ENCODE results near the gene METTL23.
"Not testable (repeated sequence)": the region's sequence is repeated elsewhere in the genome, so short reads cannot be mapped to it uniquely, and the experiment has no call there.

The METTL23 gene

GRCh38 chr17:76696763-76697701 is 29.6 kb upstream of the METTL23 start:
- Histone ChIP-seq H3K4me1 (ENCODE audit: insufficient read depth, insufficient read length) (peaks cover 28% of the 10 kb centered on the region), H3K9ac (ENCODE audit: insufficient read length, low read depth) (no peak overlapping the region), H3K9me3 (ENCODE audit: insufficient read depth, low read length) (no peaks in the 10 kb centered on the region), H3K36me3 (ENCODE audit: insufficient read depth, insufficient read length, low read length) (peaks cover 8% of the 10 kb centered on the region), H3K4me3 (ENCODE audit: insufficient read length, low read depth) (no peak overlapping the region), H3K27me3 (ENCODE audit: insufficient read depth, insufficient read length) (no peaks in the 10 kb centered on the region)
- no peak for TF ChIP-seq SUZ12 (IDR thresholded peaks at IDR 0.05; ENCODE audit: extremely low read depth, insufficient read depth, insufficient read length)
- TF ChIP-seq ZNF274 (IDR thresholded peaks at IDR 0.05; ENCODE audit: low read depth, low read length): no peak
- no peak for TF ChIP-seq YY1 (IDR thresholded peaks at IDR 0.05; ENCODE audit: insufficient read depth, insufficient read length)
- DNase-seq (ENCODE audit: low read depth, low spot score): no peak

GRCh38 chr17:76697702-76698465 is 28.8 kb upstream of the METTL23 start:
- Histone ChIP-seq H3K27me3 (ENCODE audit: insufficient read depth, insufficient read length) (no peaks in the 10 kb centered on the region), H3K4me3 (ENCODE audit: insufficient read length, low read depth) (no peak overlapping the region), H3K9me3 (ENCODE audit: insufficient read depth, low read length) (no peaks in the 10 kb centered on the region), H3K9ac (ENCODE audit: insufficient read length, low read depth) (peak overlapping the region; percentile 17), H3K4me1 (ENCODE audit: insufficient read depth, insufficient read length) (peaks cover 28% of the 10 kb centered on the region), H3K36me3 (ENCODE audit: insufficient read depth, insufficient read length, low read length) (peaks cover 8% of the 10 kb centered on the region)
- TF ChIP-seq ZNF274 (IDR thresholded peaks at IDR 0.05; ENCODE audit: low read depth, low read length) (no peak), SUZ12 (IDR thresholded peaks at IDR 0.05; ENCODE audit: extremely low read depth, insufficient read depth, insufficient read length) (no peak)
- DNase-seq (ENCODE audit: low read depth, low spot score): no peak

GRCh38 chr17:76698466-76698977 is 28.1 kb upstream of the METTL23 start:
- peaks cover 28% of the 10 kb centered on the region for H3K4me1 ChIP-seq (ENCODE audit: insufficient read depth, insufficient read length)
- not testable (repeated sequence) for H3K36me3 ChIP-seq (ENCODE audit: insufficient read depth, insufficient read length, low read length); H3K9ac ChIP-seq (ENCODE audit: insufficient read length, low read depth); H3K4me3 ChIP-seq (ENCODE audit: insufficient read length, low read depth); H3K27me3 ChIP-seq (ENCODE audit: insufficient read depth, insufficient read length); H3K9me3 ChIP-seq (ENCODE audit: insufficient read depth, low read length); DNase-seq (ENCODE audit: low read depth, low spot score)

DNA sequence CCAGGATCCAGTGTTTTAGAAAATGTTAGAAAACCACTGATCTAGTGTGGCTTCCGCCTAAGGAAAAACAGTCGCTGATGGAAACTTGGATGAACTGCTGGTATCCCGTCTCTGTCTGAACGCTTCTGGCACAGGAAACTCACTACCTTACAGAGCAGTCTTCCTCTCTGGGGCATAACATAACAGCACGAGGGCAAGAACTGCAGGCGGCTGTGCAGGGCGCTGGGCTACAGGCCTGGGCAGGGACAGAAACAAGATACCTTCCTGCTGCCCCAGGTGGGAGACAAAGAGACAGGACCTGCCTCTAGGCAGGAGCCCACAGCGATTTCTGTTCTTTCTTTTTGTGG is 26.4 kb upstream of the METTL23 start:
- TF ChIP-seq YY1 (IDR thresholded peaks at IDR 0.05; ENCODE audit: insufficient read depth, insufficient read length) (no peak), ZNF274 (IDR thresholded peaks at IDR 0.05; ENCODE audit: low read depth, low read length) (no peak), SUZ12 (IDR thresholded peaks at IDR 0.05; ENCODE audit: extremely low read depth, insufficient read depth, insufficient read length) (no peak)
- H3K36me3 ChIP-seq (ENCODE audit: insufficient read depth, insufficient read length, low read length): peaks cover 10% of the 10 kb centered on the region
- H3K4me1 ChIP-seq (ENCODE audit: insufficient read depth, insufficient read length): peaks cover 25% of the 10 kb centered on the region
- no peak overlapping the region for H3K9ac ChIP-seq (ENCODE audit: insufficient read length, low read depth)
- DNase-seq (ENCODE audit: low read depth, low spot score): no peak
- no peaks in the 10 kb centered on the region for H3K27me3 ChIP-seq (ENCODE audit: insufficient read depth, insufficient read length)
- no peaks in the 10 kb centered on the region for H3K9me3 ChIP-seq (ENCODE audit: insufficient read depth, low read length)
- no peak overlapping the region for H3K4me3 ChIP-seq (ENCODE audit: insufficient read length, low read depth)

DNA sequence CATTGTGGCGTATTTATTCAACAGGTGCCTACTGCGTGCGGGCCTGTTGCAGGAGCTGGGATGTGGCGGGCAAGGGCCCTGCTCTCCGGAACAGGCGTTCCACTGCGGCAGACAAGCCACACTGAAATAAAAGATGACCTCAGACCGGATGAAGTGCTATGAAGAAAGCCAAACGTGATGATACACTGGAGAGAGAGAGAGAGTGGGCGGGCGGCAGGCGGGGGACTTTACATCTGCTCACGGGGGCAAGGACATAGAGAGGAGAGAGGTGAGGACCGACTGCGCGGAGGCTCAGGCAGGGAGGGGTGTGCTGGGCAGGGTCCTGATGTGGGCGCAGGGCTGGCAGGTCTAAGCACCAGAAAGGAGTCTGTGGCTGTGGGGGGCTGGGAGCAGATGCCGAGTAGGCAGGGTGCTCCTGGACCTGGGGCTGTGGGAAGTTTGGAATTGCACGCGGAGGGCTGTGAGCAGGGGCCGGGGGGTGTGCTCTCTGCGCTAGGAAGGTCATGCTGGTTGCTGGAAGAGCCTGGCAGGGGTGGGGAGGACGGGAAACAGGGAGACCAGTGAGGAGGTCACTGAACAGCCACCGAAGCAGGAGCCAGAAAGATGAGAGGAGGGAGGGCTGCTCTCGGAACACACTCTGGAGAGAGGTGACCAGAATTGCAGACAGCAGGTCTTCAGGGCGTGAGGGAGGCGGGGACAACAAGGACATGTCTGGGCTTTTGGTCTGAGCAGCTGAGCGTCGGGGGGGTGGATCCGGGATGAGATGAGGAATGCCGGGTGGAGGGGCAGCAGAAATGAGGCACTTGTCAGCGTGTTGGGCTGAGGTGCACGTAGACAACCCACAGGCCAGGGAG is 25.8 kb upstream of the METTL23 start:
- DNase-seq (ENCODE audit: low read depth, low spot score): no peak
- no peak overlapping the region for H3K4me3 ChIP-seq (ENCODE audit: insufficient read length, low read depth)
- no peaks in the 10 kb centered on the region for H3K27me3 ChIP-seq (ENCODE audit: insufficient read depth, insufficient read length)
- H3K9me3 ChIP-seq (ENCODE audit: insufficient read depth, low read length): no peaks in the 10 kb centered on the region
- TF ChIP-seq ZNF274 (IDR thresholded peaks at IDR 0.05; ENCODE audit: low read depth, low read length): no peak
- TF ChIP-seq SUZ12 (IDR thresholded peaks at IDR 0.05; ENCODE audit: extremely low read depth, insufficient read depth, insufficient read length): no peak
- TF ChIP-seq YY1 (IDR thresholded peaks at IDR 0.05; ENCODE audit: insufficient read depth, insufficient read length): no peak
- peak overlapping the region; percentile 57 for H3K9ac ChIP-seq (ENCODE audit: insufficient read length, low read depth)
- peaks cover 10% of the 10 kb centered on the region for H3K36me3 ChIP-seq (ENCODE audit: insufficient read depth, insufficient read length, low read length)
- peaks cover 25% of the 10 kb centered on the region for H3K4me1 ChIP-seq (ENCODE audit: insufficient read depth, insufficient read length)

- H3K36me3 ChIP-seq (ENCODE audit: insufficient read depth, insufficient read length, low read length): peaks cover 9% of the 10 kb centered on the region
- H3K4me1 ChIP-seq (ENCODE audit: insufficient read depth, insufficient read length): peaks cover 25% of the 10 kb centered on the region
- no peaks in the 10 kb centered on the region for H3K9me3 ChIP-seq (ENCODE audit: insufficient read depth, low read length)
- no peak for DNase-seq (ENCODE audit: low read depth, low spot score)
- TF ChIP-seq SUZ12 (IDR thresholded peaks at IDR 0.05; ENCODE audit: extremely low read depth, insufficient read depth, insufficient read length) (no peak), YY1 (IDR thresholded peaks at IDR 0.05; ENCODE audit: insufficient read depth, insufficient read length) (no peak)
- peak overlapping the region; percentile 25 for H3K9ac ChIP-seq (ENCODE audit: insufficient read length, low read depth)
- H3K27me3 ChIP-seq (ENCODE audit: insufficient read depth, insufficient read length): peaks cover 4% of the 10 kb centered on the region
- H3K4me3 ChIP-seq (ENCODE audit: insufficient read length, low read depth): no peak overlapping the region
Measured at GRCh38 chr17:76701471-76701967, 25.1 kb upstream of the METTL23 start.

All from NT2/D1 (cell line).